ENCODE results near the gene ATCAY.

GRCh38 chr19:3832001-3832400 is 48.5 kb upstream of the ATCAY start:
- TF ChIP-seq CTCF (IDR thresholded peaks at IDR 0.05; ENCODE audit: borderline replicate concordance, extremely low read depth, low read length, poor library complexity, severe bottlenecking) (no peak), EZH2 (IDR thresholded peaks at IDR 0.05; ENCODE audit: borderline replicate concordance, low read depth, low read length, severe bottlenecking) (no peak)
